ENCODE results near the gene TXNRD1.
"Not testable (repeated sequence)": the region's sequence is repeated elsewhere in the genome, so short reads cannot be mapped to it uniquely, and the experiment has no call there.

TXNRD1 gene

GRCh38 chr12:104386461-104386860 is 170.9 kb downstream of the TXNRD1 start:
- Histone ChIP-seq H3K4me1 (ENCODE audit: control insufficient read depth, low read length) (peaks cover 7% of the 10 kb centered on the region; the same call in 1 of the 2 replicates), H3F3A (ENCODE audit: control insufficient read depth, insufficient read depth) (no peaks in the 10 kb centered on the region), H3K4me3 (ENCODE audit: low read length) (no peak overlapping the region), H3K9me2 (replicated peaks; ENCODE audit: control insufficient read depth, low read length) (no peaks in the 10 kb centered on the region), H4K20me1 (ENCODE audit: control insufficient read depth, insufficient read depth, low read depth, low read length) (no peaks in the 10 kb centered on the region), H3K79me2 (ENCODE audit: control insufficient read depth, low read length) (no peaks in the 10 kb centered on the region), H3K27ac (ENCODE audit: low read depth, low read length) (no peak overlapping the region), H3K9me3 (ENCODE audit: control insufficient read depth, insufficient read depth, low read length) (no peaks in the 10 kb centered on the region), H3K36me3 (ENCODE audit: control insufficient read depth, low read length) (no peaks in the 10 kb centered on the region), H3K27me3 (ENCODE audit: control insufficient read depth, low read length) (peaks cover 3% of the 10 kb centered on the region; the same call in 1 of the 2 replicates), H3K4me2 (ENCODE audit: low read length) (no peak overlapping the region)
- TF ChIP-seq CTCF (IDR thresholded peaks at IDR 0.05; ENCODE audit: low read depth, low read length, poor library complexity, severe bottlenecking) (no peak), EZH2phosphoT487 (IDR thresholded peaks at IDR 0.05; ENCODE audit: borderline replicate concordance, low read length) (no peak)

GRCh38 chr12:104387190-104387589 is 171.6 kb downstream of the TXNRD1 start:
- H4K20me1 ChIP-seq (ENCODE audit: control insufficient read depth, insufficient read depth, low read depth, low read length) = no peaks in the 10 kb centered on the region
- H3K4me3 ChIP-seq (ENCODE audit: low read length) = no peak overlapping the region
- H3K27ac ChIP-seq (ENCODE audit: low read depth, low read length) = no peak overlapping the region
- no peaks in the 10 kb centered on the region for H3K9me2 ChIP-seq (replicated peaks; ENCODE audit: control insufficient read depth, low read length)
- TF ChIP-seq CTCF (IDR thresholded peaks at IDR 0.05; ENCODE audit: low read depth, low read length, poor library complexity, severe bottlenecking) (no peak), EZH2phosphoT487 (IDR thresholded peaks at IDR 0.05; ENCODE audit: borderline replicate concordance, low read length) (no peak)
- H3K9me3 ChIP-seq (ENCODE audit: control insufficient read depth, insufficient read depth, low read length) = no peaks in the 10 kb centered on the region
- no peak overlapping the region for H3K4me2 ChIP-seq (ENCODE audit: low read length)
- H3K4me1 ChIP-seq (ENCODE audit: control insufficient read depth, low read length) = peaks cover 1% of the 10 kb centered on the region; the same call in 1 of the 2 replicates
- no peaks in the 10 kb centered on the region for H3F3A ChIP-seq (ENCODE audit: control insufficient read depth, insufficient read depth)
- no peaks in the 10 kb centered on the region for H3K36me3 ChIP-seq (ENCODE audit: control insufficient read depth, low read length)
- no peaks in the 10 kb centered on the region for H3K27me3 ChIP-seq (ENCODE audit: control insufficient read depth, low read length)
- no peaks in the 10 kb centered on the region for H3K79me2 ChIP-seq (ENCODE audit: control insufficient read depth, low read length)

GRCh38 chr12:104394086-104394485 is 178.5 kb downstream of the TXNRD1 start:
- not testable (repeated sequence) for H3K4me2 ChIP-seq (ENCODE audit: low read length); H3K4me3 ChIP-seq (ENCODE audit: low read length); H3K4me1 ChIP-seq (ENCODE audit: control insufficient read depth, low read length); H3K36me3 ChIP-seq (ENCODE audit: control insufficient read depth, low read length); H4K20me1 ChIP-seq (ENCODE audit: control insufficient read depth, insufficient read depth, low read depth, low read length); H3K27me3 ChIP-seq (ENCODE audit: control insufficient read depth, low read length); H3F3A ChIP-seq (ENCODE audit: control insufficient read depth, insufficient read depth); H3K9me2 ChIP-seq (replicated peaks; ENCODE audit: control insufficient read depth, low read length); H3K27ac ChIP-seq (ENCODE audit: low read depth, low read length); H3K79me2 ChIP-seq (ENCODE audit: control insufficient read depth, low read length)
- H3K9me3 ChIP-seq (ENCODE audit: control insufficient read depth, insufficient read depth, low read length) = peaks cover 12% of the 10 kb centered on the region

All from DOHH2 (cell line).